NCI-H187 (cell line): ENCODE measurements around the gene SCLY.
"Not testable (repeated sequence)": the region's sequence is repeated elsewhere in the genome, so short reads cannot be mapped to it uniquely, and the experiment has no call there.

Experiments
- DNase-seq, 2 experiments: peaks; one replicate each; lab custom pipeline; 2025; lab: John Stamatoyannopoulos, UW

Gene SCLY

DNA sequence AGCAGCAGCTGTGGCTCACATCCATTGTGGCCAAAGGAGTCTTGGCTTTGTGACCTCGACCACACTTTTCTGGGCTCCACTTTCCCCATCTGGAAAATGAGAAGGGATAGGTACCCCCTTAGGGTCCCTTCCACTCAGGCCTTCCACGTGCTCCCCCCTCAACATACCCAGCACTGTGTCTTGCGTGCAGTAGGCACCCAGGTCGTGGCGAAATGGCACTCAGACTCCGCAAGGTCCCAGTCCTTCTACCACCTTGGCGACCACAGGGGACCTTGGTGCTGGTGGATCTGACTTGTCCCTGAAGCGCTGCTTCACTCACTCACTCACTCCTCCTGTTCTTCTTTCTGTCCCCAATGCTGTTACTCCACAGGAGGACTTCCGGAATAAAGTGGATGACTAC is 19.9 kb upstream of the SCLY start:
- DNase-seq: no peak

DNA sequence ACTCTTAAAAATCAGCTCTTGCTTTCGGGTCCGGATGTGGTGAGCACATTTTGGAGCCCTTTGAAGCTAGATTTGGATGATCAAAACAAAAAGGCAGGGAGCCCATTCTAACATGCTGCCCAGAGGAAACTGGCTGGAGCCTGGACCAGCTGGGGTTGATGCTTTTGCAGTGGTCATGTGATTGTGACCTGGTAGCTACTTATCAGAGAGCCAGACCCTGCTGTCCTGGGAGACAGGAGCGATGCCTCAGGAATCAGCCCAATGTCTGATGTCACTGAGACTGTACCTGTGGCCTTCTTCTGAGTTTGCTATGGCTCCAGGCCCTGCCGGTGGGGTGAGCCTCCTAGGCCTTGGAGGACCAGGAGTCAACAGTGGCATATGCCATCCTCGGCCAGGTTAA is 18.7 kb upstream of the SCLY start:
- DNase-seq: no peak

DNA sequence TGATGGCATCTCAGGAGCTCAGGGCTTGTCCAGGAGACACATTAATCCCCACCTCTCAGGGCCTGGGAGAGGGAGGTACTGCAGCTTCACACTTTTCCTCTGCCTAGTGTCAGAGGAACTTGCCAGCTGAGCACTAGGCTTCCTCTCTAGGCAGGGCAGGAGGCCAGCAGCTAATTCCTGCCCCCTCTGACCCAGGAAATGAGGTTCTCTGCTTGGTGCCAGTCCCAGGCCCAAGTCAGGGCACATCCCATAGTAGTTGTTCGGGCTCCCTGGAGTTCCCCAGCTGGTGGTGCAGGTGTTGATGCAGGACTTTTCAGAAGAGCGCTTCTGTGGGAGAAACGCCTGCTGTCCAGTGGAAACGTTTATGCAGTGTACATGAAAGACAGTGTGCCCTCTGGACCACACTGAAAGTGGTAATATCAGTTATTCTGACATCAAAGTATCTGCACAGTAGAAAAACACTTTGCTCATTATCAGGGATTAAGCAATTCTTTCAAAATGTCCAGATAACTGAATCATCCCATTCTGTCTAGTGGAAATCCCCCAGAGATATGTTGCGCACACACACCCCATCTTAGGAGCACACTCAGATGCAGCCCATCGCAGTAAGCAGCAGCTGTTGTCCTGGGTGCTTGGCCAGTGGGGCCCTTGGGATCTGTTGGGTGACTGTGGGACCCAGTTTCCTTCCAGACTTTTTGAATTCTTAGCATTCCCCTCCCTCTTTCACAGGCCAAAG is 17.8 kb upstream of the SCLY start:
- DNase-seq: no peak

DNA sequence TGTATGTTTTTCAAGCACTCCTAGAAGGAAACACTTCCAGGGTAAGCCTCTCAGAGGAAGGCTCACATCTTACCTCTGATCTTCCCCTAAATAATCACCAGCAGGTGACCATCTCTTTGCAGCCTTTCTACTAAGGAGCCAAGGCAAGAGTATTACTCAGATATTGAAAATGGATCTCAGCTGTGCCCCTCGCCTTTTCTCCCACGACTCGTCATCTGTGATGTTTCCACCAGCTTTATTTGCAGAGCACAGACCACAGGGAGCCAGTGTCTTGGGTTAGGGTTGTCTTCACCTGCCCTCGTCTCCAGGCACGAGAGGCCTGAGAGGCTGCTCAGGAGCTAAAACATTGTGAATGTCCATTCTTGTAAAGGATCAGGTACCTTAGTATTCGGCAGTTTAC is 16.9 kb upstream of the SCLY start:
- no peak for DNase-seq

DNA sequence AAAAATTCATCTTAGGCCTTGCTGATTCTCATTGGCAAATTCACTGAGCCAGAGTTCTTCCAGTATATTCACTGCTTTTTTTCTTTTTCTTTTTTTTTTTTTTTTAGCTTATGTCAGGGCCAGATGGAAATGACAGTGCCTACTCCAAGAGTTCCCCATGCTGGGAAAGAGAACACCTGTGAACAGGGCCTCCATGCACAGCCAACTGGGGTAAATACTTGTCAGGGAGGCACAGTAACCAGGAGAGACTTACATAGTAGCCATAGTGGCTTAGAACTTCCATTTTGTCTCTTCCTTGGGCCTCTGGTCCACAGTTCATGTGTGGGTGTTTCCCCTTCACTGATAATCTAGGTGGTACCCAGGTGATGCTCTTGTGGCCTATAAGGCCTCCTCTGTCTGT is 15.2 kb upstream of the SCLY start:
- DNase-seq: no peak

DNA sequence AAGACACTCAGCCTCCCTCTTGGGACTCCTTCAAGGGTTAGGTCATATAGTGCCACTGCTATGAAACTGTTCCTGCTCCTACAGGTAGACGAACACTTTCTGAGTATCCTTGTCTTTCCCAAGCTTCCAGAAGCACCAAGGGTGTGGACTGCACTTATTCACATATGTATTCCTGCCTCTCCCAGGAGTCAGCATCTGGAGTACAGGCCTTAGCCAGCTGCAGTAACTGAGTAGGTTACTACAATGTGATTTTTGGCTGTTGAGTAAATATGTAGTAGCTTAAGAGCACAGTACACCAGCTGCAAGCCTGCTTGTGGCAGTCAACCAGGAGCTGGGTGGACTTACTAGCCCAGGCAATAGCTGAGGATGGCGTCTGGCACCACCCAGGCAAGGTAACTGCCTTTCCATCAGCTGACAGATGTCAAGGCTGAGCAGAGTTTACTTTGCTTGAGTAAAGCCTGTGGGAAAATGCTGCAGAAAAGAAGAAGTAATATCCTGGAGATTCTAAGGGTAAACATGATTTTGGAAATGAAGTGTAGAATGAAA is 14.0 kb upstream of the SCLY start:
- DNase-seq: no peak

DNA sequence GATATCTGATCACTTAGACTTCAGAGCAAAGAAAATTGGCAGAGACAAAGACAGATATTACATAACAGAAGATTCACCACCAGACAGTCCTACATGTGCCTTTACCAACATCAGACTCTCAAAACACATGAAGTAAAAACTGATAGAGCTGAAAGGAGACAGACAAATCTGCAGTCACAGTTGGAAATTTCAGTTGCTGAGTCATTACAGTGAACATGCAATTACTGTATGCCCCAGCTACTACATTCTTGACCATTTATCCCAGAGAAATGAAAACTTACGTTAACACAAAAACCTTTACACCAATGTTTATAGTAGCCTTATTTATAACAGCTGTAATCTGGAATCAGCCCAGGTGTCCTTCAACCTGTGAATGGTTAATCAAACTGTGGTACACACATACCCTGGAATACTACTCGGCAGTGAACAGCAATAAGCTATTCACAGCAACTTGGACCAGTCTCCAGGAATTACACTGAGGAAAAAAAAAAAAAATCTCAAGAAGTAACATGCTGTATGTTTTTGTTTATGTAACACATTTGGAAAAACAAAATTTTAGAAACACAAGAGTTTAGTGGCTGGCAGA is 7.5 kb upstream of the SCLY start:
- no peak for DNase-seq

DNA sequence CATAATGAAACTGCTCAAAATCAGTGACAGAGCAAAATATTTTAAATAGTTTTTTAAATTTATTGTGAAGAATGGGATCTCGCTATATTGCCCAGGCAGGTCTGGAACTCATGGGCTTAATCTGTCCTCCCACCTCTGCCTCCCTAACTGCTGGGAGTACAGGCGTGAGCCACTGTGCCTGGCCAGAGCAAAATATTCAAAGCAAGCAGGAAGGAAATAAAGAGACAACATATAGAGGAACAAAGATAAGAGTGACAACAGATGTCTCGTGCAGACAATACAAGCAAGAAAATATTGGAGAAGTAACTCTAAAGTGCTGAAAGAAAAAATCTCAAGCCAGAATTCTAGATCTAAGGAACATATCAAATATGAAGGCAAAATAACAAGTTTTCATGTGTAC is 5.0 kb upstream of the SCLY start:
- no peak for DNase-seq

DNA sequence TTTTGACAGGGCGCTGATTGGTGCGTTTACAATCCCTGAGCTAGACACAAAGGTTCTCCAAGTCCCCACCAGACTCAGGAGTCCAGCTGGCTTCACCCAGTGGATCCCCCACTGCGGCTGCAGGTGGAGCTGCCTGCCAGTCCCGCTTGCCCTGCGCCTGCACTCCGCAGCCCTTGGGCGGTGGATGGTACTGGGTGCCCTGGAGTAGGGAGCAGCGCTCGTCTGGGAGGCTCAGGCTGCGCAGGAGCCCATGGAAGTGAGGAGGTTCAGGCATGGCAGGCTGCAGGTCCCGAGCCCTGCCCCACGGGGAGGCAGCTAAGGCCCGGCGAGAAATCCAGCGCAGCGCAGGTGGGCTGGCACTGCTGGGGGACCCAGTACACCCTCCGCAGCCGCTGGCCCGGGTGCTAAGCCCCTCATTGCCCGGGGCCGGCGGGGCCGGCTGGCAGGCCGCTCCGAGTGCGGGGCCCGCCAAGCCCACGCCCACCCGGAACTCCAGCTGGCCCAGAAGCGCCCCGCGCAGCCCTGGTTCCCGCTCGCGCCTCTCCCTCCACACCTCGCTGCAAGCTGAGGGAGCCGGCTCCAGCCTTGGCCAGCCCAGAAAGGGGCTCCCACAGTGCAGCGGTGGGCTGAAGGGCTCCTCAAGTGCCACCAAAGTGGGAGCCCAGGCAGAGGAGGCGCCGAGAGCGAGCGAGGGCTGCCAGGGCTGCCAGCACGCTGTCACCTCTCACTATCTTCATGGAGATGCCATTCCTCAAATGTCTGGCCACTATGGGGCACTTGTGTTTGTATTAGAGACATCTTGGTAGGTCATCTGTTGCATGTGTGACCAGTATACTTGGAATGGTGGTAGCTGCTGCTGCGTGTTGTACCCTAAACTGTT is 2.9 kb upstream of the SCLY start:
- not testable (repeated sequence) for DNase-seq

DNA sequence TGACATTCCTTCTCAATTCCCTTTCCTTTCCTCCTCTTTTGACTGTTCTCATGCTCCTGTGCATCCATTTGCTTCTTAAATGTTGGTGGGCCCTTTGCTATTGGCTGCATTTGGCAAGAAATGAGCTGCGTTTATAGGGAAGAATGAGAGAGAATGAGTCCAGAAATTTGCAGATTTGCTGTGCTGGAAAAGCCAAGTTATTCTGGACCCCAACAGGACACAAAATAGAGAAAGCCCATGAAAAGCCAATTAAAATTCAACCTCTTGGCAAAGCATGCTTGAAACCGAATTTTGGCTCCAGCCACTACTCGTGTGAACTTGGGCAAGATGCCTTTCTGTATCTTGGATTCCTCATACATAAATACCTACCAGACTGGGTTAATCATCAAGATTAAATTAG is 1.3 kb upstream of the SCLY start:
- DNase-seq: no peak

DNA sequence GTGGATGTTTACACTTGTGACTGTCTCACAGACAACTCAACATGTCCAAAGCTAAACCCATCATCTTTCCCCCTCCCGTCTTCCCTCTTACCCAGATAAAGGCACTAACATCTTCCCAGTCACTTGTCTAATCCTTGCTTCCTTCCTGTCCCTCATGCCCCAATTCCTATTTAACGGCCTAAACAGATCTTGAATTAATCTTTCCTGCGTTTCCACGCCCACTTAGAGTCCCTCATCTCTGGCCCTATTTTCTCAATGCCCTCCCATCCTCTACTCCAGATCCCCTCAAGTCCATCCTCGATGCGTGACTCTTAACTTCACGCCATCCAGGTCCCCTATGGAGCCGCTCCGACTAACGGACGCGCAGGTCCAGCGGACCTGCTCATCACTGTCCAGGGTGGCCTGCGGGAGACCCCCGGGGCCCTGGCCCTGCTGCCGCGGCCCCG is 682 bp upstream of the SCLY start:
- DNase-seq: no peak

DNA sequence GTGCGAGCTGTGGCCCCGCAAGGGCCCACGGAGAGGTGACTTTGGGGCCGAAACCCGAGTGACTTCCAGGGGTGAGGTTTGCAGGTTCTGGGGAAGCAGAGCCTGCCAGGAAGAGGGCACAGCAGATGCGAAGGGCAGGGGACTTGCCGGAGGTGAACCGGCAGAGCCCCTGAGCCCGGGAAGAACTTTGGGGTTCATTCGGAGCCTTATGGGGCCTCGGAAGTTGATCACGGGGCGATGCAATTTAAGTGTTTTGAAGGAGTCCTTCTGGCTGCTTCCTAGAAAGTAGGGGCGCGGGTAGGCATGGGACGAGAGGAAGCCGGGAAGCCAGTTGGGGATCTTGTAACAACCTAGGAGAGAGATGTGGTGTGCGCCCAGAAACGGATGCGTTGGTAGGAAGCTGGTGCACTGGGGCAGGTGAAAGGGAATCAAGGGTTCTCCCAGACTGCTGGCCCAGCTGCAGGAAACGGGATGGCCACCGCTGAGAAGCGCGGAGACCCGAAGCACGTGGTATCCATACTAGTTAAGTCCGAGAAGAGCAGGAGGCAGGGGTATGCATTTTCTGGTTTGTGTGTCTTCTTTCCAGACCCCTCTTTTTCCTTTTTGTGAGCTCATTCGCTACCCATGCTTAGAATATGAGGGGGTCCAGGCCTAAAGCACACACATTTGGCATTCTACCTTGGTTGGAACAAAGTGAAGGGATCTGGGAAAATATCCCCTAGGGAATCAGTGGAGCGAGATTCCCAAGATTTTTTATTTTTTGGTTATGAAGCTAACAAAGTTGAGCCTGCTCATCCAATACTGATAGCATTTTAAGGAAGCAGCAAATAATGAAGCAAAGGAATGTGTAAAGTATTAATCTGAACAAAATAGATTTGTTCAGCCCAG is 758 bp downstream of the SCLY start:
- no peak for DNase-seq

DNA sequence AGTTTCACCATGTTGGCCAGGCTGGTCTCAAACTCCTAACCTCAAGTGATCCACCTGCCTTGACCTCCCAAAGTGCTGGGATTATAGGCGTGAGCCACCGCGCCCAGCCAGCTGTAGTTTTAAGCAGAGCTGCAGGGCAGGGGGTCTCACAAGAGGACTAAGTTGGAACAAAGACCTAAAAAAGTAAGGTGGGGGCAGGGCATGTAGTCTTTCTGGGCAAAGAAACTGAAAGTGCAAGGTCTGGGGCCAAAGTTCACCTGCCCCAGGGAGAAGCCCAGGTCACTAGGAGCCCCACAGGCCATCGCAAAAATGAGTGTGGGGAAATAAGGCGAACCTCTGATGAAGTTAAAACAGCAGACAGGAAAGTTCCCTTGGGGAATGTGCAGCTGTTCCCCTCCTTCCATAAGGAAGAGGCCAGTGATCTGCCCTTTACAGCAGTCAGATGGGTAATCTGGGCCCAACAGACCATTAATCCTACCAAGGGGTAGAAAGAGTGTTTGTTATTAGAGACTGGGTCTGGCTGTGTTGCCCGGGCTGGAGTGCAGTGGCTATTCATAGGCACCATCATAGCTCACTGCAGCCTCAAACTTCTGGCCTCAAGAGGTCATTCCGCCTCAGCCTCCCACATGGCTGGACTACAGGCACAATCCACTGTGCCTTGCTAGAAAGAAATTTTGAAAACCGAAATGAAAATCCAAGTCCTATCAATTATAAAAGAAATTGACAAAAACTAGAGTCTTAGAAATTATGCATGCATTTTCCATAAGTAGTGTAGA is 2.8 kb downstream of the SCLY start:
- no peak for DNase-seq

DNA sequence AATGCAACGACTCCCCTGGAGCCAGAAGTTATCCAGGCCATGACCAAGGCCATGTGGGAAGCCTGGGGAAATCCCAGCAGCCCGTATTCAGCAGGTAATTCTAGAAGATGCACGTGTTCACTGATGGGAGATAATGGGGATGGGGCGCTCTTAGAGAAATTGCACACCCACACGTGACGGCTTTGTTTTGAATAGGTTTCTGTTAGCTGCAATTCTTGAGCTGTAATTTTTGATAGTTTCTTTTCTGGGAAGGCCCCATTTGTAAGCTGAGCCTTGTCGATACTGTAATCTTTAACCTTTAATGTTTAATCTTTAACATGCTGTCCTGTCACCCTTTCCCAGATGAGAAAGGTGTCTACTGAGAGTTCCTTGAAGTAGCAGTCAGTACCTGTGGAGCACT is 3.6 kb downstream of the SCLY start:
- no peak for DNase-seq

DNA sequence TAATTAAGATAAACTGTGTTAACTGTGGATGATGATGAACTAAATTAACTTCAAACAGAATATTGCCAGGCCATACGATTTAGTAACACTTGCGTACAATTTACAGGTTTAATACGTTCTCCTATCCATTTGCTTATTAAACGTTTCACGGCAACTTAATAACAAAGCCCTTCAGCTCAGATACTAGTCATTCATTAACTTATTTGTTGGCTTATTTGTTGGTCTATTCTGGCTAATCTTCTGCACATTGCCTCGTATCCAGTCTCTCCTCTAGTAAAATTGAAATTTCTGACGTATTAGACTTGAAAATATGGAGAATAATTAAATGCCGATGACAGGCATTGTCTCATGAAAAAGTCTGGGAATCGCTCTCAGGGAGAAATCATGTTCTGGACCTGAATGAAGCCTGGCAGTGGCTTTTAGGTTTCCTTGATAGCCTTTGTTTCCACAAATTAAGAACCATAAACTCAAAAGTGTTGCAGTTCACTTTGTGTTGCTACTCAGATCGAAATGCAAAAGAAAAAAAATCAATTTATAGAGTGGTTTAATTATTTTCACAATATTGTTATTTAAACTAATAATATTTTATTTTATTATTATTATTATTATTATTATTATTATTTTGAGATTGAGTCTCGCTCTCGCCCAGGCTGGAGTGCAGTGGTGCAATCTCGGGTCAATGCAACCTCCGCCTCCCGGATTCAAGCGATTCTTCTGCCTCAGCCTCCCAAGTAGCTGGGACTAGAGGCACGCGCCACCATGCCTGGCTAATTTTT is 4.5 kb downstream of the SCLY start:
- no peak for DNase-seq

DNA sequence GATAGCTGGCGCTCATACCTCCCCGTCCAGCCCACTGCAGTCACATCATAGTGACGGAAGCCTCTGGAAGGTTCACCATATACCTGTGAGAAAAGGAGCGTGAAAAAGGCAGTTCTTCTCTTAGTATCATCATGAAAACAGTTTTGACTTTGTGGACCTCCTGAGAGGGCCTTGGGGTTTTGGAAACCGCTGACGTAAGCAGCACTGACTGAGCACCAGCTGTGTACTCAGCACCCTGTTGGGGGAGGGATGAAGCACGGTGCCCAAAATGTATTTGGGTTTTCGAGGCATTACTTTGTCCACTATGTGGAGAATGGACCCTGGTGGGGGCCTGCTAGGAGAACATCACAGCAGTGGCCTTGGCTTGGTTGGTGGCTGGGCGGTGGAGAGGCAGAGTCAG is 5.4 kb downstream of the SCLY start:
- no peak for DNase-seq

DNA sequence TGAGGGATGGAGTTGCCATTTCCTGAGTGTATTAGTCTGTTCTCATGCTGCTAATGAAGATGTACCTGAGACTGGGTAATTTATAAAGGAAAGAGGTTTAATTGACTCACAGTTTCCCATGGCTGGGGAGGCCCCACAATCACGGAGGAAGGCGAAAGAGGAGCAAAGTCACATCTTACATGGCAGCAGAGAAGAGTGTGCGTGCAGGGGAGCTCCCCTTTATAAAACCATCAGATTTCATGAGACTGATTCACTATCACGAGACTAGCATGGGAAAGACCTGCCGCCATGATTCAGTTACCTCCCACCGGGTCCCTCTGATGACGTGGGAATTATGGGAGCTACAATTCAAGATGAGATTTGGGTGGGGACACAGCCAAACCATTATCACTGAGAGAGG is 5.9 kb downstream of the SCLY start:
- DNase-seq: not testable (repeated sequence)

DNA sequence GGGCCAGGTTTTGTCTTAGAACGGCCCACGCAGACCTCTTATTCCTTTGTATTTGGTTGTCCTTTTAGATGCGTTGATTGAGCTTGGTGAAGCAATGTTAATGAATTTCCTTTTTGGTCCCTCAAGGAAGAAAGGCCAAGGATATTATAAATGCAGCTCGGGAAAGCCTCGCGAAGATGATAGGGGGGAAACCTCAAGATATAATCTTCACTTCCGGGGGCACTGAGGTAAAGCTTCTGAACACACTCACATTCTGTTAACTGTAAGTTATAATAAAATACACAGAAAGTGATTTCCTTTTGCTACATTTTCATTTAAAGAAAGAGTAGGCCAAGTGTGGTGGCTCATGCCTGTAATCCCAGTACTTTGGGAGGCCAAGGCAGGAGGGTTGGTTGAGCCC is 7.1 kb downstream of the SCLY start:
- no peak for DNase-seq

DNA sequence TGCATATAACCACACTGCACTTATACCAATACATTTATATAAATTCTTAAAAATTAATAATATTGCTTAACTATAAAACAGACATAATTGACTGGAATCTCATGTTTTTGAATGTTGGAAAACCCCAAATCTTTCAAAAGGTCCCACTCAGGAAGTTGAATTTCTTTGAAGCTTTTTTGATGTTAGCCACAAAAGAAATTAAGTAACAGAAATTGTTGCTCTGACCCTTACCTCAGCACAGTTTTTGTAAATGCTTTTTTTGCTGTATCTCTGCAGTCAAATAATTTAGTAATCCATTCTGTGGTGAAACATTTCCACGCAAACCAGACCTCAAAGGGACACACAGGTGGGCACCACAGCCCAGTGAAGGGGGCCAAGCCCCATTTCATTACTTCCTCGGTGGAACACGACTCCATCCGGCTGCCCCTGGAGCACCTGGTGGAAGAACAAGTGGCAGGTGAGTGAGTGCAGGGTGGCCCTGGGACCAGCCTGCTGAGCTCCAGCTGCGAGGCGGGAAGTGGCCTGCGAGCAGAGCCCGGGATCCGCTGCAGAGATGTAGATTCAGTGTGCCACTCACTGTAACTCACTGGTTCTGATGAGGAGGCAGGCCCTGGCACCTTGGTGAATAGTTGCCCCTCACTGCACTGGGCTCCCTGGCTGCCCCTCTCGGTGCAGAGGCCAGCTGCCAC is 8.4 kb downstream of the SCLY start:
- DNase-seq: no peak

DNA sequence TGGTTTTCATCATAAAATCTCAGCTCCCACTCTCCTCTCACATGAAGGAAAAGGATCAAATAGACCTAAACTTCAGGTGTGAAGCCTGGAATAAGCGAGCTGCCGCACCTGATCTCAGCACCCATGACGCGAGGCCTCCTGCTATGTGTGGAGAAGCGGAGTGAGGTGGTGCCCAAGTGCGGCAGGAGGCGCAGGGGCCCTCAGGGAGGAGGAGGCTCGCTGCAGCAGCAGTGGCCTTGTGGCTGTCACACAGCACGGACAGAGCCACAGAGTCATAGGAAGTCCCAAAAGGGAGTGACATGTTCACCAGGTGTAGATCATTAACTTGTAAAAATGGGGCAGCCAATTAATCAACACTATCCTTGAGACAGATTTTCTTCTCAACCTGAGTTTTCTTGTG is 9.1 kb downstream of the SCLY start:
- DNase-seq: no peak
